HL-60 (cell line): ENCODE results near the gene C16orf86.

Experiments used
- DNase-seq, 2 experiments: peaks; one replicate each; pipeline ENCODE4 v3.0.0-alpha.2; 2010 to 2020; ENCODE audit warnings: low read depth in 1 of 2, low spot score in 1 of 2
- H3K27ac ChIP-seq: fragments of 250-450 bp; sonication (Bioruptor Pico); replicated peaks from 2 replicates; pipeline ENCODE4 v1.5.1; 2020; ENCODE audit warnings: mild to moderate bottlenecking, moderate library complexity
- H3K27me3 ChIP-seq: fragments of 250-450 bp; sonication (Bioruptor Pico); 2 replicates; pipeline ENCODE4 v1.5.1; 2021; ENCODE audit warnings: mild to moderate bottlenecking, moderate library complexity; ENCODE audit not compliant: insufficient read depth, poor library complexity, severe bottlenecking
- H3K4me3 ChIP-seq: replicated peaks from 2 replicates; pipeline ENCODE4 v1.5.1; 2011; ENCODE audit warnings: mild to moderate bottlenecking, control low read depth, low read length; ENCODE audit not compliant: insufficient read depth
- GABPA ChIP-seq: IDR thresholded peaks from 2 replicates; pipeline ENCODE4 v1.6.1; 2012; ENCODE audit warnings: low read depth
- POLR2AphosphoS5 ChIP-seq: IDR thresholded peaks from 2 replicates; pipeline ENCODE4 v1.6.1; 2012; ENCODE audit warnings: low read depth
- REST ChIP-seq: IDR thresholded peaks from 2 replicates; pipeline ENCODE4 v1.6.1; 2012; ENCODE audit warnings: low read depth; ENCODE audit not compliant: insufficient replicate concordance
- SPI1 ChIP-seq: IDR thresholded peaks from 2 replicates; pipeline ENCODE4 v1.6.1; 2012; ENCODE audit warnings: low read depth, mild to moderate bottlenecking, borderline replicate concordance
- TF ChIP-seq, protein P1 (sequence below): IDR thresholded peaks from one replicate; pipeline ENCODE4 v1.5.1; 2011; ENCODE audit warnings: low read length, control low read depth, inconsistent platforms; ENCODE audit not compliant: insufficient read depth

Gene C16orf86

GRCh38 chr16:67636713-67637112 lies 29.9 kb upstream of the C16orf86 start:
- Histone ChIP-seq H3K4me3 (no peak overlapping the region), H3K27me3 (no peaks in the 10 kb centered on the region), H3K27ac (no peak overlapping the region)
- TF ChIP-seq, protein P1, sequence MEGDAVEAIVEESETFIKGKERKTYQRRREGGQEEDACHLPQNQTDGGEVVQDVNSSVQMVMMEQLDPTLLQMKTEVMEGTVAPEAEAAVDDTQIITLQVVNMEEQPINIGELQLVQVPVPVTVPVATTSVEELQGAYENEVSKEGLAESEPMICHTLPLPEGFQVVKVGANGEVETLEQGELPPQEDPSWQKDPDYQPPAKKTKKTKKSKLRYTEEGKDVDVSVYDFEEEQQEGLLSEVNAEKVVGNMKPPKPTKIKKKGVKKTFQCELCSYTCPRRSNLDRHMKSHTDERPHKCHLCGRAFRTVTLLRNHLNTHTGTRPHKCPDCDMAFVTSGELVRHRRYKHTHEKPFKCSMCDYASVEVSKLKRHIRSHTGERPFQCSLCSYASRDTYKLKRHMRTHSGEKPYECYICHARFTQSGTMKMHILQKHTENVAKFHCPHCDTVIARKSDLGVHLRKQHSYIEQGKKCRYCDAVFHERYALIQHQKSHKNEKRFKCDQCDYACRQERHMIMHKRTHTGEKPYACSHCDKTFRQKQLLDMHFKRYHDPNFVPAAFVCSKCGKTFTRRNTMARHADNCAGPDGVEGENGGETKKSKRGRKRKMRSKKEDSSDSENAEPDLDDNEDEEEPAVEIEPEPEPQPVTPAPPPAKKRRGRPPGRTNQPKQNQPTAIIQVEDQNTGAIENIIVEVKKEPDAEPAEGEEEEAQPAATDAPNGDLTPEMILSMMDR = no peak
- TF ChIP-seq REST (no peak), GABPA (no peak), SPI1 (no peak), POLR2AphosphoS5 (no peak)
- no peak for DNase-seq

DNA sequence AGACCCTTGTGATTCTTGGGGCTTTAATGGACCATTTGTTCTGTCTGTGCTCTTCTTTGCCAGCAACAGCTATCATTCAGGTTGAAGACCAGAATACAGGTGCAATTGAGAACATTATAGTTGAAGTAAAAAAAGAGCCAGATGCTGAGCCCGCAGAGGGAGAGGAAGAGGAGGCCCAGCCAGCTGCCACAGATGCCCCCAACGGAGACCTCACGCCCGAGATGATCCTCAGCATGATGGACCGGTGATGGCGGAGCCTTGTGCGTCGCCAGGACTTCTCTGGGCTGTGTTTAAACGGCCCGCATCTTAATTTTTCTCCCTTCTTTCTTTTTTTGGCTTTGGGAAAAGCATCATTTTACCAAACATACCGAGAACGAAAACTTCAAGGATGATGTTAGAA lies 29.0 kb upstream of the C16orf86 start:
- H3K4me3 ChIP-seq = no peak overlapping the region
- H3K27me3 ChIP-seq = no peaks in the 10 kb centered on the region
- DNase-seq = no peak
- TF ChIP-seq POLR2AphosphoS5 (no peak), REST (no peak), GABPA (no peak), SPI1 (no peak)
- TF ChIP-seq, protein P1 = no peak
- H3K27ac ChIP-seq = no peak overlapping the region

- H3K4me3 ChIP-seq = no peak overlapping the region
- TF ChIP-seq, protein P1 = no peak
- TF ChIP-seq GABPA = no peak
- no peak overlapping the region for H3K27ac ChIP-seq
- H3K27me3 ChIP-seq = no peaks in the 10 kb centered on the region
- DNase-seq = no peak
These were observed 24.6 kb upstream of the C16orf86 start for GRCh38 chr16:67641779-67642708.

GRCh38 chr16:67644038-67644437 lies 22.6 kb upstream of the C16orf86 start:
- no peak for TF ChIP-seq POLR2AphosphoS5
- H3K27me3 ChIP-seq = no peaks in the 10 kb centered on the region
- H3K27ac ChIP-seq = no peak overlapping the region
- no peak overlapping the region for H3K4me3 ChIP-seq
- DNase-seq = no peak
